Measurements from ENCODE around the gene ZHX3. TPM values are rescaled to one million over a fixed set of nuclear protein-coding genes. Genes with fewer than 3 reads are reported as not detected.

ZHX3 gene
- total and polyA plus RNA-seq, 10 of the 15 experiments (the other 5 are each of a cell fraction or from before 2014, with no cell fraction given), result 1.3 to 14.0 (median 5.0) TPM

DNA sequence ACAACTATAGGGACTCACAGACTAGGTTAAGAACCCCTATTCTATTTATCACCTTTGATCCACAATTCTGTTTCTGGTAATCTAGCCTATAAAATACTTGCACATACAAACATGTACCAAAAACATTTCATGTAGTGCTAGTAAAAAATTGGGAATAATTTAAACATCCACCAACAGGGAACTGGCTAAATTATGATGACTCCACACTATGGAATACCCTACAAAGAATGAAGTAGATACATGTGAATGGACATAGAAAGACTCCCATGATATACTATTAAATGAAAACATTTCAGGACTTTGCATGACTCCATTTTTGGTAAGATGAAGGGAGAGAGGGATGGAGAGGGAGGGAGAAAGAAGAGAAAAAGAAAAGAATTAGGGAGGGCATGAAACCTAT is 58.2 kb downstream of the ZHX3 start:
- intact Hi-C loops (cut with micrococcal nuclease; ENCODE audit: unreplicated experiment), result no loop called here
- no peak for FAIRE-seq
- TF ChIP-seq CREM (IDR thresholded peaks at IDR 0.05; ENCODE audit: low read depth) (no peak), TCF12 (IDR thresholded peaks at IDR 0.05; ENCODE audit: low read depth, low read length) (no peak), POU2F2 (IDR thresholded peaks at IDR 0.05; ENCODE audit: borderline replicate concordance, low read depth, low read length) (no peak), ETV6 (conservative IDR thresholded peaks at IDR 0.05 in 1 of 2, IDR thresholded peaks at IDR 0.05 in 1 of 2; ENCODE audit: borderline replicate concordance in 1 of 2, low read depth in 1 of 2) (no peak), PAX5 (IDR thresholded peaks at IDR 0.05; ENCODE audit: borderline replicate concordance, low read depth, low read length) (no peak), CHD1 (IDR thresholded peaks at IDR 0.05; ENCODE audit: low read depth, low read length) (no peak), NFYA (IDR thresholded peaks at IDR 0.05; ENCODE audit: borderline replicate concordance, low read depth, low read length) (no peak), MEF2A (IDR thresholded peaks at IDR 0.05; ENCODE audit: insufficient read depth, low read depth, low read length) (no peak), WRNIP1 (IDR thresholded peaks at IDR 0.05; ENCODE audit: borderline replicate concordance, low read depth, low read length) (no peak)
- TF ChIP-seq, protein P1, sequence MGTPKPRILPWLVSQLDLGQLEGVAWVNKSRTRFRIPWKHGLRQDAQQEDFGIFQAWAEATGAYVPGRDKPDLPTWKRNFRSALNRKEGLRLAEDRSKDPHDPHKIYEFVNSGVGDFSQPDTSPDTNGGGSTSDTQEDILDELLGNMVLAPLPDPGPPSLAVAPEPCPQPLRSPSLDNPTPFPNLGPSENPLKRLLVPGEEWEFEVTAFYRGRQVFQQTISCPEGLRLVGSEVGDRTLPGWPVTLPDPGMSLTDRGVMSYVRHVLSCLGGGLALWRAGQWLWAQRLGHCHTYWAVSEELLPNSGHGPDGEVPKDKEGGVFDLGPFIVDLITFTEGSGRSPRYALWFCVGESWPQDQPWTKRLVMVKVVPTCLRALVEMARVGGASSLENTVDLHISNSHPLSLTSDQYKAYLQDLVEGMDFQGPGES (IDR thresholded peaks at IDR 0.05), result no peak
- TF ChIP-seq, protein P2, sequence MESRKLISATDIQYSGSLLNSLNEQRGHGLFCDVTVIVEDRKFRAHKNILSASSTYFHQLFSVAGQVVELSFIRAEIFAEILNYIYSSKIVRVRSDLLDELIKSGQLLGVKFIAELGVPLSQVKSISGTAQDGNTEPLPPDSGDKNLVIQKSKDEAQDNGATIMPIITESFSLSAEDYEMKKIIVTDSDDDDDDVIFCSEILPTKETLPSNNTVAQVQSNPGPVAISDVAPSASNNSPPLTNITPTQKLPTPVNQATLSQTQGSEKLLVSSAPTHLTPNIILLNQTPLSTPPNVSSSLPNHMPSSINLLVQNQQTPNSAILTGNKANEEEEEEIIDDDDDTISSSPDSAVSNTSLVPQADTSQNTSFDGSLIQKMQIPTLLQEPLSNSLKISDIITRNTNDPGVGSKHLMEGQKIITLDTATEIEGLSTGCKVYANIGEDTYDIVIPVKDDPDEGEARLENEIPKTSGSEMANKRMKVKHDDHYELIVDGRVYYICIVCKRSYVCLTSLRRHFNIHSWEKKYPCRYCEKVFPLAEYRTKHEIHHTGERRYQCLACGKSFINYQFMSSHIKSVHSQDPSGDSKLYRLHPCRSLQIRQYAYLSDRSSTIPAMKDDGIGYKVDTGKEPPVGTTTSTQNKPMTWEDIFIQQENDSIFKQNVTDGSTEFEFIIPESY (IDR thresholded peaks at IDR 0.05), result no peak
- TF ChIP-seq, protein P3, sequence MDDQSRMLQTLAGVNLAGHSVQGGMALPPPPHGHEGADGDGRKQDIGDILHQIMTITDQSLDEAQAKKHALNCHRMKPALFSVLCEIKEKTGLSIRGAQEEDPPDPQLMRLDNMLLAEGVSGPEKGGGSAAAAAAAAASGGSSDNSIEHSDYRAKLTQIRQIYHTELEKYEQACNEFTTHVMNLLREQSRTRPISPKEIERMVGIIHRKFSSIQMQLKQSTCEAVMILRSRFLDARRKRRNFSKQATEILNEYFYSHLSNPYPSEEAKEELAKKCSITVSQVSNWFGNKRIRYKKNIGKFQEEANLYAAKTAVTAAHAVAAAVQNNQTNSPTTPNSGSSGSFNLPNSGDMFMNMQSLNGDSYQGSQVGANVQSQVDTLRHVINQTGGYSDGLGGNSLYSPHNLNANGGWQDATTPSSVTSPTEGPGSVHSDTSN (IDR thresholded peaks at IDR 0.05; ENCODE audit: insufficient replicate concordance, low read depth, low read length), result no peak
- TF ChIP-seq, protein P4, sequence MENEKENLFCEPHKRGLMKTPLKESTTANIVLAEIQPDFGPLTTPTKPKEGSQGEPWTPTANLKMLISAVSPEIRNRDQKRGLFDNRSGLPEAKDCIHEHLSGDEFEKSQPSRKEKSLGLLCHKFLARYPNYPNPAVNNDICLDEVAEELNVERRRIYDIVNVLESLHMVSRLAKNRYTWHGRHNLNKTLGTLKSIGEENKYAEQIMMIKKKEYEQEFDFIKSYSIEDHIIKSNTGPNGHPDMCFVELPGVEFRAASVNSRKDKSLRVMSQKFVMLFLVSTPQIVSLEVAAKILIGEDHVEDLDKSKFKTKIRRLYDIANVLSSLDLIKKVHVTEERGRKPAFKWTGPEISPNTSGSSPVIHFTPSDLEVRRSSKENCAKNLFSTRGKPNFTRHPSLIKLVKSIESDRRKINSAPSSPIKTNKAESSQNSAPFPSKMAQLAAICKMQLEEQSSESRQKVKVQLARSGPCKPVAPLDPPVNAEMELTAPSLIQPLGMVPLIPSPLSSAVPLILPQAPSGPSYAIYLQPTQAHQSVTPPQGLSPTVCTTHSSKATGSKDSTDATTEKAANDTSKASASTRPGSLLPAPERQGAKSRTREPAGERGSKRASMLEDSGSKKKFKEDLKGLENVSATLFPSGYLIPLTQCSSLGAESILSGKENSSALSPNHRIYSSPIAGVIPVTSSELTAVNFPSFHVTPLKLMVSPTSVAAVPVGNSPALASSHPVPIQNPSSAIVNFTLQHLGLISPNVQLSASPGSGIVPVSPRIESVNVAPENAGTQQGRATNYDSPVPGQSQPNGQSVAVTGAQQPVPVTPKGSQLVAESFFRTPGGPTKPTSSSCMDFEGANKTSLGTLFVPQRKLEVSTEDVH (IDR thresholded peaks at IDR 0.05; ENCODE audit: low read depth, partially characterized antibody), result no peak
- TF ChIP-seq, protein P5, sequence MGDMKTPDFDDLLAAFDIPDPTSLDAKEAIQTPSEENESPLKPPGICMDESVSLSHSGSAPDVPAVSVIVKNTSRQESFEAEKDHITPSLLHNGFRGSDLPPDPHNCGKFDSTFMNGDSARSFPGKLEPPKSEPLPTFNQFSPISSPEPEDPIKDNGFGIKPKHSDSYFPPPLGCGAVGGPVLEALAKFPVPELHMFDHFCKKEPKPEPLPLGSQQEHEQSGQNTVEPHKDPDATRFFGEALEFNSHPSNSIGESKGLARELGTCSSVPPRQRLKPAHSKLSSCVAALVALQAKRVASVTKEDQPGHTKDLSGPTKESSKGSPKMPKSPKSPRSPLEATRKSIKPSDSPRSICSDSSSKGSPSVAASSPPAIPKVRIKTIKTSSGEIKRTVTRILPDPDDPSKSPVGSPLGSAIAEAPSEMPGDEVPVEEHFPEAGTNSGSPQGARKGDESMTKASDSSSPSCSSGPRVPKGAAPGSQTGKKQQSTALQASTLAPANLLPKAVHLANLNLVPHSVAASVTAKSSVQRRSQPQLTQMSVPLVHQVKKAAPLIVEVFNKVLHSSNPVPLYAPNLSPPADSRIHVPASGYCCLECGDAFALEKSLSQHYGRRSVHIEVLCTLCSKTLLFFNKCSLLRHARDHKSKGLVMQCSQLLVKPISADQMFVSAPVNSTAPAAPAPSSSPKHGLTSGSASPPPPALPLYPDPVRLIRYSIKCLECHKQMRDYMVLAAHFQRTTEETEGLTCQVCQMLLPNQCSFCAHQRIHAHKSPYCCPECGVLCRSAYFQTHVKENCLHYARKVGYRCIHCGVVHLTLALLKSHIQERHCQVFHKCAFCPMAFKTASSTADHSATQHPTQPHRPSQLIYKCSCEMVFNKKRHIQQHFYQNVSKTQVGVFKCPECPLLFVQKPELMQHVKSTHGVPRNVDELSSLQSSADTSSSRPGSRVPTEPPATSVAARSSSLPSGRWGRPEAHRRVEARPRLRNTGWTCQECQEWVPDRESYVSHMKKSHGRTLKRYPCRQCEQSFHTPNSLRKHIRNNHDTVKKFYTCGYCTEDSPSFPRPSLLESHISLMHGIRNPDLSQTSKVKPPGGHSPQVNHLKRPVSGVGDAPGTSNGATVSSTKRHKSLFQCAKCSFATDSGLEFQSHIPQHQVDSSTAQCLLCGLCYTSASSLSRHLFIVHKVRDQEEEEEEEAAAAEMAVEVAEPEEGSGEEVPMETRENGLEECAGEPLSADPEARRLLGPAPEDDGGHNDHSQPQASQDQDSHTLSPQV (IDR thresholded peaks at IDR 0.05), result no peak

More for the DNA sequence above, 58.2 kb downstream of the ZHX3 start:
- no peak overlapping the region for H3K27ac ChIP-seq (ENCODE audit: control insufficient read depth, insufficient read depth)
- POLR2A ChIA-PET, result no interaction called here
- H3K27me3 ChIP-seq (replicated peaks in 1 of 2; ENCODE audit: control insufficient read depth in 2 of 2, insufficient read depth in 2 of 2, low read length in 1 of 2), result no peaks in the 10 kb centered on the region
- H3K9me3 ChIP-seq (replicated peaks; ENCODE audit: control insufficient read depth, insufficient read depth, low read length), result no peaks in the 10 kb centered on the region
- H2AFZ ChIP-seq (ENCODE audit: control insufficient read depth, low read depth, low read length), result no peak overlapping the region
- CTCF ChIA-PET, result no interaction called here
- H3K36me3 ChIP-seq (ENCODE audit: control insufficient read depth in 2 of 2, insufficient read depth in 2 of 2, low read length in 1 of 2), result no peaks in the 10 kb centered on the region
- in situ Hi-C loops (cut with MboI), result no loop called here
- no peak for DNase-seq (ENCODE audit: low read depth, low spot score)
- H3K4me3 ChIP-seq, result no peak overlapping the region
- no peaks in the 10 kb centered on the region for H3K4me1 ChIP-seq (ENCODE audit: control insufficient read depth, insufficient read depth, low read length)
- no peak for ATAC-seq
- H3K79me2 ChIP-seq (ENCODE audit: control insufficient read depth, insufficient read depth, low read length), result no peaks in the 10 kb centered on the region
- RAD21 ChIA-PET (ENCODE audit: unreplicated experiment), result no interaction called here
- BruUV-seq (replicated peaks), result no TSS peak
- SMC1A ChIA-PET (ENCODE audit: uncharacterized antibody, unreplicated experiment), result no interaction called here
- no peaks in the 10 kb centered on the region for H4K20me1 ChIP-seq (ENCODE audit: control insufficient read depth, insufficient read depth)
- H3K4me2 ChIP-seq (ENCODE audit: control insufficient read depth, insufficient read depth), result no peak overlapping the region
- no peak overlapping the region for H3K9ac ChIP-seq (ENCODE audit: control insufficient read depth, insufficient read depth, low read length)
